H9 (cell line): ENCODE results near the gene TYW1. TPM values are rescaled to one million over a fixed set of nuclear protein-coding genes. Genes with fewer than 3 reads are reported as not detected.
"Not testable (repeated sequence)": the region's sequence is repeated elsewhere in the genome, so short reads cannot be mapped to it uniquely, and the experiment has no call there.

Source experiments
- DNase-seq: peaks from one replicate; pipeline ENCODE4 v3.0.0-alpha.2; 2017
- H2AFZ ChIP-seq: one replicate; pipeline ENCODE4 v1.6.1; 2013; ENCODE audit warnings: mild to moderate bottlenecking, low read length, control low read depth, moderate library complexity
- H2AK5ac ChIP-seq: 2 replicates; pipeline ENCODE4 v1.6.1; 2013; ENCODE audit warnings: low read length, control low read depth, mixed read lengths; ENCODE audit not compliant: insufficient read length
- H2BK120ac ChIP-seq: one replicate; pipeline ENCODE4 v1.6.1; 2013; ENCODE audit warnings: low read depth, mild to moderate bottlenecking, low read length, control low read depth, inconsistent platforms; ENCODE audit not compliant: poor library complexity, severe bottlenecking
- H2BK12ac ChIP-seq: 2 replicates; pipeline ENCODE4 v1.6.1; 2013; ENCODE audit warnings: low read length, control low read depth, mixed read lengths, low read depth; ENCODE audit not compliant: insufficient read length
- H2BK15ac ChIP-seq: 2 replicates; pipeline ENCODE4 v1.6.1; 2013; ENCODE audit warnings: low read depth, low read length, control low read depth
- H2BK20ac ChIP-seq: one replicate; pipeline ENCODE4 v1.6.1; 2013; ENCODE audit warnings: low read depth, mild to moderate bottlenecking, low read length, control low read depth, inconsistent platforms; ENCODE audit not compliant: poor library complexity, severe bottlenecking
- H2BK5ac ChIP-seq: 2 replicates; pipeline ENCODE4 v1.6.1; 2013; ENCODE audit warnings: low read length, control low read depth, mixed read lengths; ENCODE audit not compliant: insufficient read length
- H3K14ac ChIP-seq: 2 replicates; pipeline ENCODE4 v1.6.1; 2013; ENCODE audit warnings: low read length, control low read depth; ENCODE audit not compliant: insufficient read depth
- H3K18ac ChIP-seq: 2 replicates; pipeline ENCODE4 v1.6.1; 2013; ENCODE audit warnings: low read depth, mild to moderate bottlenecking, mixed read lengths, low read length, control low read depth; ENCODE audit not compliant: insufficient read length
- H3K23ac ChIP-seq: 2 replicates; pipeline ENCODE4 v1.6.1; 2013; ENCODE audit warnings: low read length, control low read depth, mixed read lengths, low read depth; ENCODE audit not compliant: insufficient read length
- H3K23me2 ChIP-seq: 2 replicates; pipeline ENCODE4 v1.6.1; 2013; ENCODE audit warnings: low read depth, mild to moderate bottlenecking, mixed read lengths, low read length, control low read depth; ENCODE audit not compliant: insufficient read length, poor library complexity, severe bottlenecking
- H3K27ac ChIP-seq: 2 replicates; pipeline ENCODE4 v1.5.1; 2013; ENCODE audit warnings: low read length, control low read depth, mixed read lengths, low read depth; ENCODE audit not compliant: insufficient read length
- H3K27me3 ChIP-seq: 2 replicates; pipeline ENCODE4 v1.6.1; 2013; ENCODE audit warnings: low read length, control low read depth, inconsistent platforms; ENCODE audit not compliant: insufficient read depth
- H3K4ac ChIP-seq: 2 replicates; pipeline ENCODE4 v1.6.1; 2013; ENCODE audit warnings: low read depth, mild to moderate bottlenecking, control low read depth, inconsistent platforms, low read length, moderate library complexity
- H3K4me1 ChIP-seq: 2 replicates; pipeline ENCODE4 v1.6.1; 2013; ENCODE audit warnings: low read length, control low read depth, inconsistent platforms; ENCODE audit not compliant: insufficient read depth
- H3K4me2 ChIP-seq: 2 replicates; pipeline ENCODE4 v1.6.1; 2013; ENCODE audit warnings: low read length, control low read depth, mixed read lengths; ENCODE audit not compliant: insufficient read length, insufficient read depth
- H3K56ac ChIP-seq: 2 replicates; pipeline ENCODE4 v1.6.1; 2013; ENCODE audit warnings: low read depth, mild to moderate bottlenecking, mixed read lengths, low read length, control low read depth; ENCODE audit not compliant: insufficient read length
- H3K79me1 ChIP-seq: 2 replicates; pipeline ENCODE4 v1.6.1; 2013; ENCODE audit warnings: low read depth, mild to moderate bottlenecking, moderate library complexity, low read length, control low read depth, inconsistent platforms; ENCODE audit not compliant: insufficient read depth, poor library complexity, severe bottlenecking
- H3K79me2 ChIP-seq: 2 replicates; pipeline ENCODE4 v1.6.1; 2013; ENCODE audit warnings: low read length, control low read depth, inconsistent platforms; ENCODE audit not compliant: insufficient read depth
- H3K9ac ChIP-seq: 2 replicates; pipeline ENCODE4 v1.6.1; 2013; ENCODE audit warnings: low read length, control low read depth, mixed read lengths; ENCODE audit not compliant: insufficient read length; ENCODE audit errors: extremely low read depth
- H3K9me3 ChIP-seq: one replicate; pipeline ENCODE4 v1.6.1; 2013; ENCODE audit warnings: low read depth, low read length, inconsistent platforms; ENCODE audit not compliant: control insufficient read depth
- H3T11ph ChIP-seq: one replicate; pipeline ENCODE4 v1.6.1; 2013; ENCODE audit warnings: mild to moderate bottlenecking, low read length, control low read depth, inconsistent platforms
- H4K20me1 ChIP-seq: one replicate; pipeline ENCODE4 v1.6.1; 2013; ENCODE audit not compliant: control insufficient read depth, insufficient read length, insufficient read depth
- H4K5ac ChIP-seq: 2 replicates; pipeline ENCODE4 v1.6.1; 2013; ENCODE audit warnings: low read depth, mild to moderate bottlenecking, mixed read lengths, low read length, control low read depth; ENCODE audit not compliant: insufficient read length
- H4K8ac ChIP-seq: replicated peaks from 2 replicates; pipeline ENCODE4 v1.6.1; 2013; ENCODE audit warnings: low read length, control low read depth, mixed read lengths, low read depth; ENCODE audit not compliant: insufficient read length
- H4K91ac ChIP-seq: 2 replicates; pipeline ENCODE4 v1.6.1; 2013; ENCODE audit warnings: low read depth, mild to moderate bottlenecking, moderate library complexity, mixed read lengths, low read length, control low read depth; ENCODE audit not compliant: insufficient read length
- H3K27ac Mint-ChIP-seq, 3 experiments: 2 replicates in 2 of 3; 3 replicates in 1 of 3; pipeline ENCODE4 v1.8.0; 2020 to 2021; ENCODE audit warnings: mixed read lengths in 3 of 3, mild to moderate bottlenecking in 1 of 3, moderate library complexity in 1 of 3
- H3K27me3 Mint-ChIP-seq: 2 replicates; pipeline ENCODE4 v1.8.0; 2021; ENCODE audit warnings: low read depth, mild to moderate bottlenecking, moderate library complexity, mixed read lengths
- H3K36me3 Mint-ChIP-seq, 3 experiments: 2 replicates in 2 of 3; 3 replicates in 1 of 3; pipeline ENCODE4 v1.8.0; 2020 to 2021; ENCODE audit warnings: low read depth in 3 of 3, mixed read lengths in 3 of 3; ENCODE audit not compliant: insufficient read depth in 1 of 3
- H3K4me1 Mint-ChIP-seq, 2 experiments: 2 replicates each; pipeline ENCODE4 v1.8.0; 2020; ENCODE audit warnings: mixed read lengths in 2 of 2
- H3K4me3 Mint-ChIP-seq, 2 experiments: 2 replicates in 1 of 2; 3 replicates in 1 of 2; pipeline ENCODE4 v1.8.0; 2020 to 2021; ENCODE audit warnings: mild to moderate bottlenecking in 2 of 2, mixed read lengths in 2 of 2, moderate library complexity in 1 of 2
- H3K9me3 Mint-ChIP-seq, 2 experiments: 2 replicates in 1 of 2; 3 replicates in 1 of 2; pipeline ENCODE4 v1.8.0; 2020; ENCODE audit warnings: mild to moderate bottlenecking in 2 of 2, mixed read lengths in 2 of 2, moderate library complexity in 1 of 2
- CTCF ChIP-seq: fragments of 200-600 bp; sonication (generic); conservative IDR thresholded peaks from 3 replicates; pipeline ENCODE4 v1.8.0; 2021; ENCODE audit warnings: antibody characterized with exemption, mild to moderate bottlenecking
- WGBS: extraction: QIAGEN DNeasy Blood & Tissue Kit; methylation state at CpG from one replicate; pipeline ENCODE4 v1.1.7; 2013; ENCODE audit warnings: missing lambda C conversion rate, low lambda C conversion rate, mixed read lengths; ENCODE audit not compliant: insufficient read length; ENCODE audit errors: extremely low coverage; 5-methylcytosine and 5-hydroxymethylcytosine counted together
- total RNA-seq: library from RNA; stranded (reverse); gene quantifications from 2 replicates; pipeline ENCODE4 v1.2.1, GENCODE V29; 2021

TYW1 gene
- total RNA-seq, 1 experiment from 2014 or later = 22.3 TPM

- Histone ChIP-seq H3K23ac (no peak overlapping the region), H3K56ac (no peak overlapping the region), H3K18ac (no peak overlapping the region), H3K79me1 (no peaks in the 10 kb centered on the region), H2AK5ac (no peak overlapping the region), H2BK5ac (no peak overlapping the region), H2BK15ac (no peak overlapping the region), H3K4me2 (no peak overlapping the region), H2BK12ac (no peak overlapping the region), H4K8ac (no peak overlapping the region), H4K91ac (no peak overlapping the region), H3K79me2 (no peaks in the 10 kb centered on the region), H2BK20ac (no peak overlapping the region), H3K4me1 (no peaks in the 10 kb centered on the region), H4K5ac (no peak overlapping the region), H3K27ac (no peak overlapping the region), H4K20me1 (no peaks in the 10 kb centered on the region), H3K27me3 (no peaks in the 10 kb centered on the region), H3K4ac (no peak overlapping the region), H3T11ph (no peak overlapping the region), H2AFZ (no peak overlapping the region), H3K9me3 (no peaks in the 10 kb centered on the region), H2BK120ac (no peak overlapping the region), H3K9ac (no peak overlapping the region), H3K23me2 (no peaks in the 10 kb centered on the region), H3K14ac (no peak overlapping the region)
- no peak for DNase-seq
- H3K4me3 Mint-ChIP-seq = no peak overlapping the region
- H3K4me1 Mint-ChIP-seq = peaks cover 10 to 12% of the 10 kb centered on the region in 2 experiments; a peak in 2 of 4 replicates
- no CpG with 5 or more reads among the region's 4 CpGs for WGBS
- no peaks in the 10 kb centered on the region for H3K9me3 Mint-ChIP-seq
- peak overlapping the region; percentile 10 to 83 (median 30); a peak in 5 of 7 replicates for H3K27ac Mint-ChIP-seq
- peaks cover 0 to 13% (median 5%) of the 10 kb centered on the region in 3 experiments; a peak in 4 of 7 replicates for H3K36me3 Mint-ChIP-seq
- no peaks in the 10 kb centered on the region for H3K27me3 Mint-ChIP-seq
- no peak for TF ChIP-seq CTCF
Observed at GRCh38 chr7:67045496-67045995, 48.9 kb downstream of the TYW1 start.

DNA sequence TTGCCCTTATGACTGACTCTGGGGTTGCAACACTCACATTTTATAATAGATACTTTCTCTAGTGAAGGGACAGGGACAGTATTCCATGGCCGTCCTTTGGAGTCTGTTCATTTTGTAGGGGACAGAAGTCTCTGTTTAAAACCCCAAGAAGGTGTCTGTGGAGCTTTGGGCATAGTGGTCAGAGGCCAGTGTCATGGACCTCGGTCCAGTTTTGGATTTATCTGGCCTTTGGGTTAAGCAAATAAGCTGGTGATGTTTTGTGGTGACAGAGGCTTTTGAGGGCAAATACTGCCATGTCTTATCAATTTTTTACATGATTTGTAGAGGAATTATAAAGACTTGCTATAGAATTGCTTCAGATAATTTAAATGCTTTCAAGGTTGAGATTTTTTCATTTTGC lies 50.2 kb downstream of the TYW1 start:
- H3K4me1 ChIP-seq, H2AK5ac ChIP-seq, H3K18ac ChIP-seq, H3K4me2 ChIP-seq, H3K27me3 ChIP-seq, H3K79me1 ChIP-seq, H4K8ac ChIP-seq, H2BK12ac ChIP-seq, H3K79me2 ChIP-seq, H3K27me3 Mint-ChIP-seq, H3K23ac ChIP-seq, H4K91ac ChIP-seq, H3K23me2 ChIP-seq, H3K14ac ChIP-seq, H3K9ac ChIP-seq, H3K4ac ChIP-seq, H3T11ph ChIP-seq, H2AFZ ChIP-seq, H3K4me3 Mint-ChIP-seq, H4K20me1 ChIP-seq, H2BK5ac ChIP-seq, H2BK120ac ChIP-seq, H3K9me3 ChIP-seq, DNase-seq, H3K27ac ChIP-seq, H3K9me3 Mint-ChIP-seq, H2BK15ac ChIP-seq, H2BK20ac ChIP-seq, H4K5ac ChIP-seq, H3K56ac ChIP-seq: not testable (repeated sequence)
- H3K36me3 Mint-ChIP-seq = peaks cover 8 to 24% (median 11%) of the 10 kb centered on the region in 3 experiments; a peak in 6 of 7 replicates
- peak overlapping the region in 1 of 3 experiments; percentile 69; a peak in 2 of 7 replicates for H3K27ac Mint-ChIP-seq
- WGBS = no CpG with 5 or more reads among the region's 2 CpGs
- peaks cover 10 to 12% of the 10 kb centered on the region in 2 experiments; a peak in 2 of 4 replicates for H3K4me1 Mint-ChIP-seq
